ENCODE results near the gene HMG20B. TPM values are rescaled to one million over a fixed set of nuclear protein-coding genes. Genes with fewer than 3 reads are reported as not detected.

The HMG20B gene
- total RNA-seq, 1 donor from 2014 or later = 51.0 TPM

DNA sequence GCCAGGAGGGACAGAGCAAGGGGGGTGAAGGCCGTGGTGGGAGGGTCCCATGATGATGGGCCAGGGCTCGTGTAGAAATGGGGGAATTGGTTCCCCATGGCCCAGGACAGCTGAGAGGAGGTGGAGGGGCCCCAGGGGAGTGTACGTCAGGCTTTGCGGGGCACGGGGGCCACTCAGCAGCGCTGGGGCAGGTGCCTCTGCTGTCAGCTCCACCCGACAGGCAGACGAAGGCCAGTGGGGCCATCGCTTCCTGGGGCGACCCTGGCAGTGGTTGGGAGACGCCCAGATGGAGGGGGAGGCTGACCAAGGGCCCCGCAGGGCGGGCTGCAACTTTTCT lies 35.7 kb upstream of the HMG20B start:
- TF ChIP-seq, protein P1, sequence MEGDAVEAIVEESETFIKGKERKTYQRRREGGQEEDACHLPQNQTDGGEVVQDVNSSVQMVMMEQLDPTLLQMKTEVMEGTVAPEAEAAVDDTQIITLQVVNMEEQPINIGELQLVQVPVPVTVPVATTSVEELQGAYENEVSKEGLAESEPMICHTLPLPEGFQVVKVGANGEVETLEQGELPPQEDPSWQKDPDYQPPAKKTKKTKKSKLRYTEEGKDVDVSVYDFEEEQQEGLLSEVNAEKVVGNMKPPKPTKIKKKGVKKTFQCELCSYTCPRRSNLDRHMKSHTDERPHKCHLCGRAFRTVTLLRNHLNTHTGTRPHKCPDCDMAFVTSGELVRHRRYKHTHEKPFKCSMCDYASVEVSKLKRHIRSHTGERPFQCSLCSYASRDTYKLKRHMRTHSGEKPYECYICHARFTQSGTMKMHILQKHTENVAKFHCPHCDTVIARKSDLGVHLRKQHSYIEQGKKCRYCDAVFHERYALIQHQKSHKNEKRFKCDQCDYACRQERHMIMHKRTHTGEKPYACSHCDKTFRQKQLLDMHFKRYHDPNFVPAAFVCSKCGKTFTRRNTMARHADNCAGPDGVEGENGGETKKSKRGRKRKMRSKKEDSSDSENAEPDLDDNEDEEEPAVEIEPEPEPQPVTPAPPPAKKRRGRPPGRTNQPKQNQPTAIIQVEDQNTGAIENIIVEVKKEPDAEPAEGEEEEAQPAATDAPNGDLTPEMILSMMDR (IDR thresholded peaks at IDR 0.05) = no peak
- H3K27me3 Mint-ChIP-seq = no peaks in the 10 kb centered on the region
- H3K4me3 Mint-ChIP-seq = no peak overlapping the region
- no peak overlapping the region for H3K27ac Mint-ChIP-seq
- intact Hi-C loops (cut with micrococcal nuclease) = no loop called here
- CTCF ChIA-PET = no interaction called here
- peaks cover 49% of the 10 kb centered on the region for H3K36me3 Mint-ChIP-seq (ENCODE audit: low read depth)
- DNase-seq (no peak), ATAC-seq (ENCODE audit: low read depth) (no peak)
- no peaks in the 10 kb centered on the region for H3K9me3 Mint-ChIP-seq
- POLR2A ChIA-PET = interaction anchor here (0.6 to 0.9 kb wide), 3 partner anchors 21 to 228 kb away, joined by 3 to 7 read pairs (median 6); partner anchors contain the start of gene DOHH
- no peaks in the 10 kb centered on the region for H3K4me1 Mint-ChIP-seq

DNA sequence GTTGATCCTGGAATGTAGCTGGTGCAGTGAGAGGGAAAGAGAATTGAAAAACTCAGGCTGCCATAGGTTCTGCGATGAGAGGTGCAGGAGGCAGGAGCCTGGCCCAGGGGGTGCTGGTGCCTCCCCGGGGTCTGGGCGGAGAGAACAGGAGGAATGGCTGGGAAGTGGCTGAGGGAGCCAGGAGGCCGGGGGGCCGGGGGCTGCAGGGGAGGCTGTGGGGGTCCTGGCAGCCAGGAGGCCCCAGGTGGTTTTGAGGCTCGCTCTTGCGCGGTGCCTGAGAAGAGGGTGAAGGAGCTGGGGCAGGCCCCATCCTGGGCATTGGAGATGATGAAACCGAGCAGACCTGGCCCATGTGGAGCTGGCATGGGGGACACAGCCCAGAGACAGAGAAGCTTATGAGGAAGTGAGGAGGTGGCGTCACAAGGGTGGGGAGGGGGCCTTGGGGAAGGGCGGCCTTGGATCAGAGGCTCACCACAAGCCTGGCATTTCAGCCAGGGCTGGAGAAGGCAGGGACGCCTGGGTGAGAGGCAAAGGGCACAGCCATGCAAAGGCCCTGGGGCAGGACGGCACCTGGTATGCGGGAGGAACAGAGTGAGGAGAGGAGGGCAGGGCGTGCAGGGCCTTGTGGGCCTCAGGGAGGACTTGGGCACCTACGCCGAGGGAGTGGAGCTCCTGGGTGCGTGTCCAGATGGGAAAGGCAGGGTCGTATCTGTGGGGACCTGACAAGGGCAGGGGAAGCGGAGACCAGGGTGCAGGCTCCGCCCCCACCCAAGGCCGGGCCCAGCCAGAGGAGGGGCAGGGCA lies 35.1 kb upstream of the HMG20B start:
- no peaks in the 10 kb centered on the region for H3K9me3 Mint-ChIP-seq
- intact Hi-C loops (cut with micrococcal nuclease) = no loop called here
- no peak overlapping the region for H3K4me3 Mint-ChIP-seq
- ChIA-PET CTCF (no interaction called here), POLR2A (interaction anchor here (0.9 kb wide), 1 partner anchor 21 kb away, joined by 6 read pairs; no protein-coding TSS in a partner anchor)
- H3K27ac Mint-ChIP-seq = no peak overlapping the region
- no peaks in the 10 kb centered on the region for H3K4me1 Mint-ChIP-seq
- DNase-seq = no peak
- no peaks in the 10 kb centered on the region for H3K27me3 Mint-ChIP-seq
- ATAC-seq (ENCODE audit: low read depth) = no peak
- H3K36me3 Mint-ChIP-seq (ENCODE audit: low read depth) = peaks cover 48% of the 10 kb centered on the region
- TF ChIP-seq, protein P1 (IDR thresholded peaks at IDR 0.05) = no peak

DNA sequence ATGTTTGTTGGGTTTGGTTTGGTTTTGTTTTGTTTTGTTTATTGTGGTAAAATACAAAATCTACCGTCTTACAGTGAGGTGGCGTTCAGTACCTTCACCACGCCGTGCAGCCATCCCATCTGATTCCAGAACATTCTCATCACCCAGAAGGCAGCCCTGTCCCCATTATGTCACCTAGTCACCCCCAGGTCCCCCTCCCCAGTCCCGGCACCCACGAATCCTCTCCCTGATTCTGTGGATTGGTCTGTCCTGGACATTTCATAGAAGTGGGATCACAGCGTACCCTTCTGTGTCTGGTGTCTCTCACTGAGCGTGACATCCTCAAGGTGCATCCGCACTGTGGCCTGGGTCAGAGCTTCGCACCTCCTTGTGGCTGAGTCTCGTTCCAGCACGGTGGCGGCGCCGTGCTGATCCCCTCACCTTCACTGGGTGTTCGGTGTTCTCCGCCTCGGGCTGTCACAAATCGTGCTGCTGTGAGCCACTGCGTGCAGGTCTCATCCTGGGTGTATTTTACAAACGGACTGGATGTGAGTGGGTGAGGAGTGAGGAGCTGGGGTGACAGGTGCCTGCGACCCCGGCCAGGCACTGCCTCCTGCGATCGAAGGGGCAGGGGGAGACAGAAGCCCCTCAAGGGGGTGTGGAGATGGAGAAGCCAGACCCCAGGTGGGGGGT lies 34.4 kb upstream of the HMG20B start:
- Mint-ChIP-seq H3K9me3 (no peaks in the 10 kb centered on the region), H3K36me3 (ENCODE audit: low read depth) (peaks cover 44% of the 10 kb centered on the region), H3K4me1 (no peaks in the 10 kb centered on the region), H3K27ac (no peak overlapping the region), H3K4me3 (no peak overlapping the region), H3K27me3 (no peaks in the 10 kb centered on the region)
- no peak for DNase-seq
- CTCF ChIA-PET = no interaction called here
- POLR2A ChIA-PET = no interaction called here
- intact Hi-C loops (cut with micrococcal nuclease) = no loop called here
- ATAC-seq (ENCODE audit: low read depth) = no peak
- TF ChIP-seq, protein P1 (IDR thresholded peaks at IDR 0.05) = no peak

DNA sequence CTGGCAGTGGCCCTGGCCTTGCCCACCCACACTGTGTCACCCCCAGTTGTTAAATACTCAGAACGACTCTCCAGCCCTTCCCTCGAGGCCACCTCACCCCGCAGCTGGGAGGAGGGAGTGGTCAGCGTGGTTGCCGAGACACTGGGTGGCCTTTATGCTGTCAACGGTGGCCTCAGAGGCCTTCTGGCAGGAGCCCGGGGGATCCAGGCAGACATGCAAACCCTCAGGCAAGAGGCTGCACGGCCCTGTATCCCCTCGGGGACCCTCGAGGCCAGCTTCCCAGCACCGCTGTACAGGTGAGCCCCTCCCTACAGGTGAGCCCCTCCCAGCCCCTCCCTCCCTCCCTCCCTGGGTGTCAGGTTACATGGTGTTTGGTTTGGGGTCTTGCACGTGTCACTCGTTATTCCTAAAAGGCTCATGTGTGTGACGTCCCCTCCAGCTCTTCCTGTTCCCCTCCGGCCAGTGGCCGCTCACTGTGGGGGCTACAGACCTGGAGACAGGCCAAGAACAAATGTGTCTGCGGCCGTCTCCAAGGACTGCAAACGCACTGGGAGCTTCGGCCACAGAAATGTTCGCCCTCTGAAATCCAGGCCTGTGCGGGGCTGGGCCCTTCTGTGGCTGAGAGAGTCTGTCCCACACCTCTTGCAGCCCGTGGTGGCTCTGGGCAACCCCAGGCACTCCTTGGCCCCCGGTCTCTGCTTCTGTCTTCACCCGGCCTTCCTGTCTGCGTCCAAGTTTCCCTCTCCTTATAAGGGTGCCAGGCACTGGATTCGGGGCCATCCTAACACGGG lies 33.6 kb upstream of the HMG20B start, which contains the start of gene TEKTIP1:
TEKTIP1 (plus strand) TSS at position 210 of the 791 bp plus-strand sequence; CDS start at position 214, 4 bp downstream.
- H3K27ac Mint-ChIP-seq = no peak within 1 kb of the TSS
- TF ChIP-seq, protein P1 (IDR thresholded peaks at IDR 0.05) = no peak
- H3K36me3 Mint-ChIP-seq (ENCODE audit: low read depth) = peaks cover 37% of the 10 kb centered on the region
- ATAC-seq (ENCODE audit: low read depth) (no peak), DNase-seq (no peak)
- no peaks in the 10 kb centered on the region for H3K27me3 Mint-ChIP-seq
- ChIA-PET POLR2A (interaction anchor here (0.6 kb wide), 1 partner anchor 68 kb away, joined by 3 read pairs; no protein-coding TSS in a partner anchor), CTCF (no interaction called here)
- intact Hi-C loops (cut with micrococcal nuclease) = no loop called here
- no peak within 1 kb of the TSS for H3K4me3 Mint-ChIP-seq
- no peaks in the 10 kb centered on the region for H3K9me3 Mint-ChIP-seq
- H3K4me1 Mint-ChIP-seq = no peaks in the 10 kb centered on the region

Data from activated B cell treated with CpG ODN at 0.5 μM for 24 hours (primary cell).